ENCODE data around the gene BASP1.
A peak's percentile ranks its signal among the peaks of the same experiment; 100 is the strongest.

- TF ChIP-seq CTCF (conservative IDR thresholded peaks at IDR 0.05) (peak; percentile 89), ZFX (IDR thresholded peaks at IDR 0.05) (no peak)
These were observed 27.1 kb upstream of the BASP1 start for GRCh38 chr5:17190242-17190778.

Measured in C4-2B (cell line).